22Rv1 (cell line): ENCODE results near the gene RSPH10B2.

Experiments used
- ZFX ChIP-seq: fragments of 450-650 bp; IDR thresholded peaks from 2 replicates; pipeline ENCODE4 v1.6.1; 2017; ENCODE audit warnings: antibody characterized with exemption, borderline replicate concordance
- TF ChIP-seq, protein P1 (sequence below): fragments of 450-650 bp; IDR thresholded peaks from 2 replicates; pipeline ENCODE4 v1.5.1; 2017; ENCODE audit warnings: mild to moderate bottlenecking

DNA sequence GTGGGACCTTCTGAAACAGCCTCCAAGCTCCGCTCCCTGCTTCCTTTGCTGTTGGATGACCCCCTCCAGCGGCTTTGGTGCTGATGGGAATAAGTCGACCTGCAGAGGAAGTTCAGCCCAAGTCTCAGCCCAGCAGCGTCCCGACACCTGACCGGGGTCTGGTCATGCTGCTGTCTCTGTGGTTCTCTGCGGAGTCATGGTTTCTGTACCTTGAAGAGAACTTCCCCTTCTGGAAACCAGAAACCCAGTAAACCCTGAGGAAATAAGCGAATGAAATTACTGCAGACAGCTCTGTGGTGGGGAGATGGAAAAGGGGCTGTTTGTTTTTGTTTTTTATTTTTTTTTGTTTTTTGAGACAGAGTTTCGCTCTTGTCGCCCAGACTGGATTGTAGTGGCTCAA is 28.9 kb upstream of the RSPH10B2 start:
- TF ChIP-seq, protein P1, sequence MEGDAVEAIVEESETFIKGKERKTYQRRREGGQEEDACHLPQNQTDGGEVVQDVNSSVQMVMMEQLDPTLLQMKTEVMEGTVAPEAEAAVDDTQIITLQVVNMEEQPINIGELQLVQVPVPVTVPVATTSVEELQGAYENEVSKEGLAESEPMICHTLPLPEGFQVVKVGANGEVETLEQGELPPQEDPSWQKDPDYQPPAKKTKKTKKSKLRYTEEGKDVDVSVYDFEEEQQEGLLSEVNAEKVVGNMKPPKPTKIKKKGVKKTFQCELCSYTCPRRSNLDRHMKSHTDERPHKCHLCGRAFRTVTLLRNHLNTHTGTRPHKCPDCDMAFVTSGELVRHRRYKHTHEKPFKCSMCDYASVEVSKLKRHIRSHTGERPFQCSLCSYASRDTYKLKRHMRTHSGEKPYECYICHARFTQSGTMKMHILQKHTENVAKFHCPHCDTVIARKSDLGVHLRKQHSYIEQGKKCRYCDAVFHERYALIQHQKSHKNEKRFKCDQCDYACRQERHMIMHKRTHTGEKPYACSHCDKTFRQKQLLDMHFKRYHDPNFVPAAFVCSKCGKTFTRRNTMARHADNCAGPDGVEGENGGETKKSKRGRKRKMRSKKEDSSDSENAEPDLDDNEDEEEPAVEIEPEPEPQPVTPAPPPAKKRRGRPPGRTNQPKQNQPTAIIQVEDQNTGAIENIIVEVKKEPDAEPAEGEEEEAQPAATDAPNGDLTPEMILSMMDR, result no peak
- no peak for TF ChIP-seq ZFX
